Hematopoietic multipotent progenitor cell treated with erythropoietin and hydrocortisone succinate and interleukin-3 and kit ligand, for 4 days (in vitro differentiated cells): Measurements from ENCODE around the gene UGT1A8.

Source experiments
- DNase-seq: peaks from one replicate; pipeline ENCODE4 v3.0.0-alpha.2; 2015

The UGT1A8 gene

DNA sequence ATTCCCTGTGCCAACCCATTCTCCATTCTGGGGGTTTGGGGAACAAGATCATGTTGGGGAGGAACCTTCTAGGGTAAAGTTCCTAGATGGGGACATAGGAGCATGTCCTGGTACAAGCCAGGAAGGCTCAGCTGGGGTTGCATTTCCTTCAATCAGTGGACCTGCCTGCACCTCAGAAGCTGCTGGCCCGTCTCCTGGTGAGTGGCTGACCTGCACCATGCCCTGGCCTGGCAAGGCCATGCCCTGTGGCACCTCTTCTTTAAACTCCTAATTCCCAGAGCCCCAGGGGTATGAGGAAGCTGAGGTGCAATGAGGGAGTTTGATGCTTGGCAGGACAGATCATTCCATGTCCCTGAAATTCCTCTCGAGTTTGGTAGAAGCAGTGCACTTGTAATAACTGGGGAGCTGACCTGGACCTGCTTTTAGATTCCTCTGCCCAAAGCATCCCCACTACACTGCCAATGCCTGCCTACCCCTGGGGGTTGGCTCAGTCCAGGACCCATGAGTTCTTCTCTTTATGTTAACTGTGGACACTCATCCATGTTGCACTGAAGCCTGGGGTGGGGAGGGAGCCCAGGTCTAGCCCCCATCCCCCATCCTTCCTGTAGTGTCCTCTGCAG is 186.0 kb downstream of the UGT1A8 start:
- no peak for DNase-seq

- no peak for DNase-seq
These were observed 186.6 kb downstream of the UGT1A8 start for GRCh38 chr2:233803994-233804393.

- peak; percentile 10 for DNase-seq
These were observed 189.9 kb downstream of the UGT1A8 start for GRCh38 chr2:233807215-233807865.

- DNase-seq, result no peak
These were observed 190.8 kb downstream of the UGT1A8 start for GRCh38 chr2:233807966-233808935.

GRCh38 chr2:233810385-233810784 is 193.0 kb downstream of the UGT1A8 start:
- DNase-seq, result no peak

DNA sequence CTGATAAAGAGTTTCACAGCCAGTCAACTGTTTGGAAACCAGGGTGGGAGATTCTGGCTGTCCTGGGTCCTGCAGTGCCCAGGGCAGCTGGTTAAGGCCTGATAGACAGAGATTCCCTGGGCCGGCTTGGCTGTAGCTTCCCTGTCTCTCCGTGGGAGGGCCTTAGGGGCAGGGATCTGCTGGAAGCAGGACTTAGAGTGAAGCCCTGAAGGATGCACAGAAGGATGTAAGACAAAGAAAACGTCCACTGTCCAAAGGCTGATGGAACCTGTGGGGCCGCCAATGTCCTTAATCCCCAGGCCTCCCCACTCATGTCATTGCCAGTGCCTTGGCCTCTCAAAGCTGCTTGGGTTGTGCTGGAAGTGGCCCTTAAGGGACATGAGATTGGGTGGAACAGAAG is 193.7 kb downstream of the UGT1A8 start:
- DNase-seq, result no peak

GRCh38 chr2:233811732-233812131 is 194.3 kb downstream of the UGT1A8 start:
- DNase-seq, result no peak

DNA sequence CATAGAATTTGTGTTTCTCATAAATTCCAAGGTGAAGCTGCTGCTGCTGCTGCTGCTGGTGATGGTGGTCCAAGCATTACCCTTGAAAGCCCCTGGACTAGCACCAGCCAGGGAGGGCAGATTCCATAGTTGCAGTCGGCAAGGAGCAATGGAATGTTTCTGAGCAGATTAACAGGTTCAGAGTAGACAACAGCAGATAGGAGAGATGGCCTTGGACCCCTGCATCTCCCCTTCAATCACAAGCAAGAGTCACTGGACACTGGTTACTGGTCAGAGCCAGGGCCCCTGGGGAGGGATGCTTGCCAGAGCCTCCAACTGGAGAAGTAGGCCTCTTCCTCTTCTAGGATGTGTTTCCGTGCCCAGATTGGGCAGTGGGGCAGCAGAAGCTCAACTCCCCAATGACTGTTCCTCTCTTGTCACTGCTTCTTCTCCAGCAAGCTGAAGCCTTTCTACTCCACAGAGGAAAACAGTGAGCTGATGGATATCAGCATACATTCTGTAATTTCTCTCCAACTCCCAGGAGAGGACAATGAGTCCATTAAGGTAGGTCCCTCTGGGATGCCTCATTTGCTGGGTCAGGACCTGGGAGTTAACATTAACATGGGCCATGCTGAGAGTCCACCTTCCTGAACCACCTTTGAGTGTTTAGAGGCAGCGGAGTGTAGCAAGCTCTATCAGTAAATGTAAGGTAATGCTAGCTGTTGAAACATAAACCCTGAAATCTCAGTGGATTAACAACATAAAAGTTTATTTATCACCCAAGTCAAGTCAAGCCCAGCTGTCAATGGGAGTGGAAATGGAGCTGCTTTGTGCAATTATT is 196.0 kb downstream of the UGT1A8 start:
- no peak for DNase-seq

DNA sequence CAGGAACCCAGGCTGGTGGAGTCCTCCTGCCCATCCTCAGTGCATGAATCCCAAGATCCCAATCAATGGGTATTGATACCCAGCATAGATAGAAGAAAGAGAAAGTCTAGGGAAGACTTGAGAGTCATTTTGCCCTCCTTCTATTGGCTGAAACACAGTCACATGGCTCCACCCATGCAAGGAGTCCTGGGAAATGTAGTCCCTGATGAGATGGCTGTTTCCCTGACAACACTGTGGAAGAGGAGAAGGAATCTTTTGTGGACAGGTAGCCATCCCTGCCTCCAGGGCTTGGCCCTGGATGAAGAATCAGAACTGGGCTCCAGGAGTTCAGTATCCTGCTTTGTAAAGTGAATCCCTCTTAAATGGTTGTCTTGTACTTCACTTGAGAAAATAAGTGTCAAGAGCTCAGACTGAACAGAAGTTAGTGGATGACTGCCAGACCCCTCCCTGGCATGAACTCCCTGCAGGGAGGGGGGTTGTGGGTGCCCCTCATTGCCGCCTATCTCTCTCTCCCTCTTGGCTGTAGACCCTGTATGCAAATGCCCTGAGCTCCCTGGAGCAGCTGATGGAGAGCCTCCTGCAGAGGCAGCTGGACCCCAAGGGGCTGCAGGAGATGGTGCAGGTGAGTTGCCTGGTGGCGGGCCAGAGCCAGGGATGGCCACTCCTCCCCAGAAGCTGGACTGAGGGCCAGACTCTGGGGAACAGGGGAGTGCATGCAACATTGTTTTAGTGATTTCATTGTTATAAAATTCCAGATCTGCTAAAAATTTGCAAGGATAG is 196.8 kb downstream of the UGT1A8 start:
- no peak for DNase-seq

GRCh38 chr2:233815861-233816260 is 198.4 kb downstream of the UGT1A8 start:
- DNase-seq, result no peak

- no peak for DNase-seq
These were observed 198.9 kb downstream of the UGT1A8 start for GRCh38 chr2:233816334-233816733.

DNA sequence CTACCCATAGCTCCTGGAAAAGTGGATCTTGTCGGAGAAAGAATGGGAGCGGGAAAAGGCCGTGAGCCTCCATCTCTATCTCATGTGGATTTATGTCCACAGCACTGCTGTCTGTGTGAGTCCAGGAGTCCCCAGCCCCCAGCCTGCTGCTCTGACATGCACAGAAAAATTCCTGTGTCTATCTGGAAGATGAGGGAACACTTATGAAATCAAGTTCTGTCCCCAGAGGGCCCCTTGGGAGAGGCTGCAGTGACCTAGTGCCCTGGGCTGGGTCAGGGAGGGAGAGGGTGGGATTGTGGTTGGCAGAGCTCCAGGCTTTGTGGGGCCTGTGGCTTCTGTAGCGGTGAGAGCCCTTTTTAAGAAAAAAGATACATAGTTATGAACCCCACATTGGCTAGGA is 199.3 kb downstream of the UGT1A8 start:
- no peak for DNase-seq

GRCh38 chr2:233817361-233817911 is 200.0 kb downstream of the UGT1A8 start:
- no peak for DNase-seq

GRCh38 chr2:233817995-233818638 is 200.7 kb downstream of the UGT1A8 start:
- DNase-seq, result no peak

DNA sequence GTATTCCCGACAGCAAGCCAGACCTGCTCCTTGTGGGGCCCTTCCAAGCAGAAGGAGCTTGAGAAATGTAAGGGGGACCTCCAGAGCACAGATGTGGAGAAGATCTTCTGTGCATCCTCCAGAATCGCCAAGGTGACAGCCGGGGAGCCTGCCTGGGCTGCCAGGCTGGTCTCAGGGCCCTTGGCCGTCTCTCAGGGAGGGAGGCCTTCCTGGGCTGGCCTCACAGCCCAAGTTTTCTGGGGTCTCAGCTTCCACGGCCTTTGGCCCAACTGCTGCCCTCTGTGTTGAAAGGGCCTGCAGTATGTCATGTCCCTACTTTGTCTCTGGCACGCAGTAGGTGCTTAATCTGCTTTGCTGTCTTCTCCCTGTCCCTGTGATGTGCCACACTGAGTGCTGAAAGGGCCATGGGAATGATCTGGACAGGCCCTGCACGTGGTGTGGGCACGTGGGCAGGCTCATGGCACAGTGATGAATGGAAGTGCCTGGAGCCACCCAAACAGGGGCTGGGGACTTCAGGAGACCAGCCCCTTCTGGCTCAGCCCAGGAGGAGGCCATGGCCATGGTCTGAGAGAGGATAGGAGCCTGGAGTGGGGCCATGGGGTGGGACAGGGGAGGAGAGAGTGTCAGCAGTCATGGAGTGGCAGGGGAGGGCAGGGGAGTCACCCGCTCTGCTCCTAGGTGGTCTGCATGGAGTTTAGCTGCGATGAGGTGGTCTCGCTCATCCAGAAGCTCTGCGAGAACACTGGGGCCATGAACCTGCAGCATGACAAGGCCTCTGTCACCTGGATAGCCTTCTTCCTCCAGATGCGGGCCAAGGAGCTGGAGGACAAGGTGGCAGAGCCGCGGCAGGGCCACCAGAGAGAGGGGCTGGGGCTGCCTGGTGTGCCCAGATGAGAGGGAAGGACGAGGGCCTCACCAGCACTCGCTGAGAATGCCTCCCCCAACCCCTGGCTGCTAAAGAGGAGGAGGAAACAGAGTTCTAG is 201.5 kb downstream of the UGT1A8 start:
- no peak for DNase-seq

DNA sequence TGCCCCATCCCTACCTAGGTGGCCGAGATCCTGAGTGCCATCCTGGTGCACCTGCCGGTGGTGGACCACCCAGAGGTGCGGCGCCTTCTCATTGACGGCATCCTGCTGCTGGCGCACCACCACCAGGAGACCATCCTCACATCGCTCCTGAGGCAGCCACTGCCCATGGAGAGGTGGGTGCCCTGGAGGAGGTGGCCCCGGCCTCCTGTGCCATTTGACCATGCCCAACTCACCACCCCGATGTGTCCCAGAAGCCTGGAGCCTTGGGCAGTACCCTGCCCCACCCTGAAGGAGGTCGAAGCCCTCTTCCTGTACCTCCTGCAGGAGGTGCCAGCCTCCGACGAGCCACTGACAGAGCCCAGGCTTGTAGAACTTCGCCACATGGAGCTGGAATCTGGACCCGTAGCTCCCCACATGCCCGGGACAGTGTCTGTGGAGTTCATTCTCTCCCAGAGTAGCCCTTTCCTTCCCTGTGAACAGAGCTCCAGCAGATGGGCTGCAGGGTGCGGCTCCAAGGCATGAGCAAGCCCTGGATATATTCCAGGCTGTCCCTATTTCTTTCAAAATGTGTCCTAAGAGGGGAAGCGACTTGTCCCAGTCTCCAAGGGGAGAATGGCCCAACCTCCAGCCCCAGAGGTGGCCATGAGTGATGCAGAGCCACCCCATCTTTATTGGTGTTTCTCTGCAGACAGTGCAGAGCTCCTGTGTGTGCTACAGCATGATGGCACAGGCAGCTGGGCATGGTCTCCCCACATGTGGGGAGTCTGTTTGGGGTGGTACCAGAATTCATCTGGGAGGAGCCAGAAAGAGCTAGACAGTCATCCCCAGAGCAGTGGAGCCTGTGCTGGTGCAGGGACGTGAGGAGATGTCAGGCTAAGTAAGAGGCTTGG is 202.7 kb downstream of the UGT1A8 start:
- DNase-seq, result no peak

GRCh38 chr2:233820774-233821105 is 203.3 kb downstream of the UGT1A8 start:
- DNase-seq, result no peak

DNA sequence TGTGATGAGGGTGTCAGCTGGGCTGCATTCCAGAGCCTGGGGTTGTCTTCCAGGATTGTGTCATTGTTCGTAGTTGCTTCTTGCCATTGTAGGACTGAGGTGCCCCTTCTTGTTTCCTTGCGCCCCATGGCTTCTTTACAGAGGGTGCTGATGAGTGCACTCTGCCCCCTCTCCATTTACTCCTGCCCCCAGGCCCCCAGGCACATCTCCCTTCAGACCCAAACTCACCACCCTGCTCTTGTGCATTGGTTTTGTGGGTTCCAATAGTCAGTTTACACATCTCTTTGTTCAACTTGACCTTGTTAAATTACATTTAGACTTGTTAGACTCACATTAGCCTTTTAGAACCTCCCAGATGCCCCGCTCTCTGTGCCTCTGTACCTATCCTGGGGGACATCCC is 203.8 kb downstream of the UGT1A8 start:
- DNase-seq, result no peak

- no peak for DNase-seq
These were observed 204.3 kb downstream of the UGT1A8 start for GRCh38 chr2:233821709-233822100.
